ENCODE data around the gene LIM2. TPM values are rescaled to one million over a fixed set of nuclear protein-coding genes. Genes with fewer than 3 reads are reported as not detected.

Gene LIM2
- total RNA-seq, 4 donors from 2014 or later: not detected

DNA sequence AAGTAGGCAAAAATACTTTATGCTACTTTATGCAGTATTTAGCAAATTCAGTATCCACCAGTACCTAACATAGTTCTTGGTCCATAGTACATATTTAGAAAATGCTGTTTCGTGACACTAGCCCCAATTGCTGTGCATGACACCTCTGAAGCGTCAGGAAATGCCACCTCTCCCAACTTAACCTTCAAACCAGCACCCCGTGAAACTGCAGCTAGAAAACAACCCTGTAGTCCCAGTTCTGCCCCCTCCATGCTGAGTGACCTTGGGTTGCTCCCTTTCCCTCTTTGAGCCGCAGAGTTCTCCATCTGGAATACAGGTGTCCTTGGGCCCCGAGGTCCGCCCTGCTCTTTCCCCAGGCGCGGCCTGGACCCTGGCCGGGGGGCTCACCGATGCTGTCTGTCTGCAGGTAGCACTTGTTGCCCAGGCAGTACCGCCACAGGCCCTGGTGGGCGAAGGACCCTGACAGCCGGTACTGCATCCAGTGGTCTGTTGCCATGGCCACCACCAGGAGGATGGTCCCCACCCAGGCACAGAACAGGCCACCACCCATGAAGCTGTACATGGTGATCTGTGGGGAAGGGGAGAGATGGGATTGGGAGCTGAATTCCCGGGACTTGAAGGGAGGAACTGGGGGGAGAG, 773 bp downstream of the LIM2 start:
- TF ChIP-seq, protein P1, sequence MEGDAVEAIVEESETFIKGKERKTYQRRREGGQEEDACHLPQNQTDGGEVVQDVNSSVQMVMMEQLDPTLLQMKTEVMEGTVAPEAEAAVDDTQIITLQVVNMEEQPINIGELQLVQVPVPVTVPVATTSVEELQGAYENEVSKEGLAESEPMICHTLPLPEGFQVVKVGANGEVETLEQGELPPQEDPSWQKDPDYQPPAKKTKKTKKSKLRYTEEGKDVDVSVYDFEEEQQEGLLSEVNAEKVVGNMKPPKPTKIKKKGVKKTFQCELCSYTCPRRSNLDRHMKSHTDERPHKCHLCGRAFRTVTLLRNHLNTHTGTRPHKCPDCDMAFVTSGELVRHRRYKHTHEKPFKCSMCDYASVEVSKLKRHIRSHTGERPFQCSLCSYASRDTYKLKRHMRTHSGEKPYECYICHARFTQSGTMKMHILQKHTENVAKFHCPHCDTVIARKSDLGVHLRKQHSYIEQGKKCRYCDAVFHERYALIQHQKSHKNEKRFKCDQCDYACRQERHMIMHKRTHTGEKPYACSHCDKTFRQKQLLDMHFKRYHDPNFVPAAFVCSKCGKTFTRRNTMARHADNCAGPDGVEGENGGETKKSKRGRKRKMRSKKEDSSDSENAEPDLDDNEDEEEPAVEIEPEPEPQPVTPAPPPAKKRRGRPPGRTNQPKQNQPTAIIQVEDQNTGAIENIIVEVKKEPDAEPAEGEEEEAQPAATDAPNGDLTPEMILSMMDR (IDR thresholded peaks at IDR 0.05): no peak
- TF ChIP-seq POLR2AphosphoS5 (IDR thresholded peaks at IDR 0.05): no peak
- no peak for TF ChIP-seq POLR2A (IDR thresholded peaks at IDR 0.05)
- no peak for TF ChIP-seq EP300 (IDR thresholded peaks at IDR 0.05; ENCODE audit: low read depth)
- H3K9me3 ChIP-seq: no peaks in the 10 kb centered on the region
- no peaks in the 10 kb centered on the region for H3K4me1 ChIP-seq
- intact Hi-C loops (cut with DNase I; ENCODE audit: low total_unique reads): no loop called here
- in situ Hi-C loops (cut with MboI; ENCODE audit: low pct_ligation_motif_present in 1 of 4, low pct_unique_long_range_greater_than_20kb in 1 of 4, low sequenced_read_pairs in 3 of 4): no loop called here
- DNase-seq: no peak
- H3K27ac ChIP-seq: no peak overlapping the region
- H3K36me3 ChIP-seq: no peaks in the 10 kb centered on the region
- H3K4me3 ChIP-seq: no peak overlapping the region
- WGBS, 2 donors (ENCODE audit: low coverage in 1 of 2): 68 to 87% methylated on average over 11 to 14 of the region's 14 CpGs
- no peaks in the 10 kb centered on the region for H3K27me3 ChIP-seq

DNA sequence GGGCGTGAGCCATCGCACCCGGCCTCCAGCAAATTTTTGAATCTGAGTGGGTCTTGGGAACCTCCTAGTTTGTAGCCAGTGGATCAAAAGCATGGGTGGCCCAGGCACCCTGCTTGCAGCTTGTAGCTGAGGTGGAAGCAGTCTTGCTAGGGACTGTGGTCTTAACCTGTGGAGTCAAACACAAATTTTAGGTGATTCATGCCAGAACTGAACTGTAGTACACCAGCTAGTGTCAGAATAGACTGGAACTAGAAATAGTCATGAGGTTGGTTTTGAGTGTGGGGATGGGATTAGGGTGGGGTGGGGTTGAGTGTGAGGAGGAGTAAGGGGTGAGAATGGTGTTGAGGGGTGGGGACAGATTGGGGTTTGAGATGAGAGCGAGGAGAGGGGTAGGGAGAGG, 5.8 kb downstream of the LIM2 start:
- in situ Hi-C loops (cut with MboI; ENCODE audit: low pct_ligation_motif_present in 1 of 4, low pct_unique_long_range_greater_than_20kb in 1 of 4, low sequenced_read_pairs in 3 of 4): no loop called here
- no peak overlapping the region for H3K4me3 ChIP-seq
- no peak for TF ChIP-seq EP300 (IDR thresholded peaks at IDR 0.05; ENCODE audit: low read depth)
- TF ChIP-seq, protein P1 (IDR thresholded peaks at IDR 0.05): no peak
- 98 to 100% methylated on average over 1 to 4 of the region's 4 CpGs for WGBS, 2 donors (ENCODE audit: low coverage in 1 of 2)
- no peaks in the 10 kb centered on the region for H3K36me3 ChIP-seq
- intact Hi-C loops (cut with DNase I; ENCODE audit: low total_unique reads): no loop called here
- no peaks in the 10 kb centered on the region for H3K27me3 ChIP-seq
- no peaks in the 10 kb centered on the region for H3K4me1 ChIP-seq
- peaks cover 0 to 4% of the 10 kb centered on the region in 2 donors for H3K9me3 ChIP-seq
- no peak overlapping the region for H3K27ac ChIP-seq
- no peak for DNase-seq

DNA sequence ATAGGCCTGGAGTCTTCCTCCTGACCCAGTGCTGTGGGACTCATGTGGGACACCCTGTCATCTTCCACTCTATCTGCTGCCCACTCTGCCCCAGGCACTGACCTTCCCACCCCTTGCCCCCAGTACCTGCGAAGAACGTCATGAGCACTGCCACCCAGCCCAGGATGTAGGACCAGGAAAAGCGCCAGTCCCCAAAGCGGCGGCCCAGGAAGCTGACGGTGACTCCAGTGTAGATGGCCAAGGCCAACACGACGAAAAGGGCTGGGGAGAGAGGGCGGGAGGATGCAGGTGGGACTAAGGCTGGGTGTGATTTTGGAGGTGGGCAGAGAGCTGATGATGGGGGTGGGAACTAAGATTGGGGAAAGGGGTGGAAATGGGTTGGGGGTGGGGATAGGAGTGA, 7.4 kb downstream of the LIM2 start:
- Histone ChIP-seq H3K27me3 (no peaks in the 10 kb centered on the region), H3K27ac (no peak overlapping the region), H3K4me1 (no peaks in the 10 kb centered on the region), H3K36me3 (no peaks in the 10 kb centered on the region), H3K4me3 (no peak overlapping the region), H3K9me3 (peaks cover 0 to 4% of the 10 kb centered on the region in 2 donors)
- in situ Hi-C loops (cut with MboI; ENCODE audit: low pct_ligation_motif_present in 1 of 4, low pct_unique_long_range_greater_than_20kb in 1 of 4, low sequenced_read_pairs in 3 of 4): no loop called here
- TF ChIP-seq, protein P1 (IDR thresholded peaks at IDR 0.05): no peak
- TF ChIP-seq POLR2AphosphoS5 (IDR thresholded peaks at IDR 0.05) (no peak), EP300 (IDR thresholded peaks at IDR 0.05; ENCODE audit: low read depth) (no peak), POLR2A (IDR thresholded peaks at IDR 0.05) (no peak)
- no peak for DNase-seq
- intact Hi-C loops (cut with DNase I; ENCODE audit: low total_unique reads): no loop called here
- WGBS, 2 donors (ENCODE audit: low coverage in 1 of 2): 90% methylated on average over 9 of the region's 9 CpGs; no CpG with 5 or more reads in 1 of the 2 donors

DNA sequence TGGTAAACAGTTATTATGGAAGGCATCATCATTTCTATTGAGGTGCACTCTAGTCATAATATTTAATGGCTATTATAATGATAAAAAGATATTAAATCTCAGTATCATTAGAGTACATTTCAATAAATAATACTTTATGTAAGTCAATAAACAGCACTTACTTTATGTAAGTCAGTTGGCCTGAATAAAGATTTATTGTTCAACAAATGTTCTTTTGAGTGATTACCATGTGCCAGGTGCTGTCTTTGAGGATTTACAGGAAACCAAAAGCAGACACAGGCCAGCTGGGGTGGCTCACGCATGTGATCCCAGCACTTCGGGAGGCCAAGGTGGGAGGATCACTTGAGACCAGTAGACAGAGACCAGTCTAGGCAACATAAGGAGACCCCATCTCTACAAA, 10.4 kb downstream of the LIM2 start:
- no peak overlapping the region for H3K4me3 ChIP-seq
- no peaks in the 10 kb centered on the region for H3K36me3 ChIP-seq
- H3K9me3 ChIP-seq: peaks cover 0 to 4% of the 10 kb centered on the region in 2 donors
- no peaks in the 10 kb centered on the region for H3K4me1 ChIP-seq
- intact Hi-C loops (cut with DNase I; ENCODE audit: low total_unique reads) (loop anchor here (10.0 kb wide), 1 partner anchor 317 kb away; the partner anchor contains the start of gene SPACA6), in situ Hi-C loops (cut with MboI; ENCODE audit: low pct_ligation_motif_present in 1 of 4, low pct_unique_long_range_greater_than_20kb in 1 of 4, low sequenced_read_pairs in 3 of 4) (no loop called here)
- 60 to 79% methylated on average over 2 of the region's 2 CpGs for WGBS, 2 donors (ENCODE audit: low coverage in 1 of 2)
- H3K27ac ChIP-seq: no peak overlapping the region
- DNase-seq: no peak
- no peaks in the 10 kb centered on the region for H3K27me3 ChIP-seq
- TF ChIP-seq, protein P1 (IDR thresholded peaks at IDR 0.05): no peak
- TF ChIP-seq POLR2A (IDR thresholded peaks at IDR 0.05) (no peak), EP300 (IDR thresholded peaks at IDR 0.05; ENCODE audit: low read depth) (no peak), POLR2AphosphoS5 (IDR thresholded peaks at IDR 0.05) (no peak)
